ENCODE data around the gene BANF2.
A peak's percentile ranks its signal among the peaks of the same experiment; 100 is the strongest.
"Not testable (repeated sequence)": the region's sequence is repeated elsewhere in the genome, so short reads cannot be mapped to it uniquely, and the experiment has no call there.

BANF2 gene

GRCh38 chr20:17699931-17700351 is at the start of gene BANF2:
BANF2 (plus strand) TSS chr20:17699966; CDS start chr20:17725026, 25,060 bp downstream.
- FAIRE-seq (no peak), DNase-seq (ENCODE audit: extremely low spot score, insufficient read length, low read depth) (no peak)

- FAIRE-seq, result no peak
- no peak for DNase-seq (ENCODE audit: extremely low spot score, insufficient read length, low read depth)
Observed at GRCh38 chr20:17650301-17651128, 49.3 kb upstream of the BANF2 start.

GRCh38 chr20:17651129-17651759 is 48.5 kb upstream of the BANF2 start:
- FAIRE-seq, result no peak

GRCh38 chr20:17651760-17652388 is 47.9 kb upstream of the BANF2 start:
- FAIRE-seq (no peak), DNase-seq (ENCODE audit: extremely low spot score, insufficient read length, low read depth) (no peak)

More at GRCh38 chr20:17651129-17651759, 48.5 kb upstream of the BANF2 start:
- no peak for DNase-seq (ENCODE audit: extremely low spot score, insufficient read length, low read depth)

GRCh38 chr20:17652411-17652810 is 47.4 kb upstream of the BANF2 start:
- FAIRE-seq (no peak), DNase-seq (ENCODE audit: extremely low spot score, insufficient read length, low read depth) (no peak)

- no peak for DNase-seq (ENCODE audit: extremely low spot score, insufficient read length, low read depth)
- FAIRE-seq, result no peak
Observed at GRCh38 chr20:17653835-17654648, 45.7 kb upstream of the BANF2 start.

GRCh38 chr20:17654649-17655285 is 45.0 kb upstream of the BANF2 start:
- DNase-seq (ENCODE audit: extremely low spot score, insufficient read length, low read depth), result no peak
- FAIRE-seq, result no peak

GRCh38 chr20:17655286-17655651 is 44.5 kb upstream of the BANF2 start:
- no peak for FAIRE-seq

GRCh38 chr20:17655865-17656479 is 43.8 kb upstream of the BANF2 start:
- DNase-seq (ENCODE audit: extremely low spot score, insufficient read length, low read depth), result no peak
- no peak for FAIRE-seq

More at GRCh38 chr20:17655286-17655651, 44.5 kb upstream of the BANF2 start:
- DNase-seq (ENCODE audit: extremely low spot score, insufficient read length, low read depth), result no peak

GRCh38 chr20:17657079-17657825 is 42.5 kb upstream of the BANF2 start:
- DNase-seq (ENCODE audit: extremely low spot score, insufficient read length, low read depth), result no peak
- no peak for FAIRE-seq

GRCh38 chr20:17657898-17658647 is 41.7 kb upstream of the BANF2 start:
- DNase-seq (ENCODE audit: extremely low spot score, insufficient read length, low read depth) (no peak), FAIRE-seq (no peak)

- FAIRE-seq, result no peak
- DNase-seq (ENCODE audit: extremely low spot score, insufficient read length, low read depth), result no peak
Observed at GRCh38 chr20:17658648-17658993, 41.1 kb upstream of the BANF2 start.

- FAIRE-seq, result not testable (repeated sequence)
Observed at GRCh38 chr20:17659344-17659743, 40.4 kb upstream of the BANF2 start.

GRCh38 chr20:17659801-17660200 is 40.0 kb upstream of the BANF2 start:
- FAIRE-seq, result no peak
- no peak for DNase-seq (ENCODE audit: extremely low spot score, insufficient read length, low read depth)

More at GRCh38 chr20:17659344-17659743, 40.4 kb upstream of the BANF2 start:
- not testable (repeated sequence) for DNase-seq (ENCODE audit: extremely low spot score, insufficient read length, low read depth)

GRCh38 chr20:17660667-17661066 is 39.1 kb upstream of the BANF2 start:
- DNase-seq (ENCODE audit: extremely low spot score, insufficient read length, low read depth), result no peak
- no peak for FAIRE-seq

GRCh38 chr20:17661121-17661744 is 38.5 kb upstream of the BANF2 start:
- no peak for FAIRE-seq
- DNase-seq (ENCODE audit: extremely low spot score, insufficient read length, low read depth), result no peak

GRCh38 chr20:17662333-17663039 is 37.3 kb upstream of the BANF2 start:
- DNase-seq (ENCODE audit: extremely low spot score, insufficient read length, low read depth) (no peak), FAIRE-seq (peak; percentile 67)

All from GM18507 (cell line).